H9 (cell line): Measurements from ENCODE around the gene ZBTB20. TPM values are rescaled to one million over a fixed set of nuclear protein-coding genes. Genes with fewer than 3 reads are reported as not detected.

ENCODE experiments used
- DNase-seq: peaks from one replicate; pipeline ENCODE4 v3.0.0-alpha.2; 2017
- H2AFZ ChIP-seq: one replicate; pipeline ENCODE4 v1.6.1; 2013; ENCODE audit warnings: mild to moderate bottlenecking, low read length, control low read depth, moderate library complexity
- H2AK5ac ChIP-seq: 2 replicates; pipeline ENCODE4 v1.6.1; 2013; ENCODE audit warnings: low read length, control low read depth, mixed read lengths; ENCODE audit not compliant: insufficient read length
- H2BK120ac ChIP-seq: one replicate; pipeline ENCODE4 v1.6.1; 2013; ENCODE audit warnings: low read depth, mild to moderate bottlenecking, low read length, control low read depth, inconsistent platforms; ENCODE audit not compliant: poor library complexity, severe bottlenecking
- H2BK12ac ChIP-seq: 2 replicates; pipeline ENCODE4 v1.6.1; 2013; ENCODE audit warnings: low read length, control low read depth, mixed read lengths, low read depth; ENCODE audit not compliant: insufficient read length
- H2BK15ac ChIP-seq: 2 replicates; pipeline ENCODE4 v1.6.1; 2013; ENCODE audit warnings: low read depth, low read length, control low read depth
- H2BK20ac ChIP-seq: one replicate; pipeline ENCODE4 v1.6.1; 2013; ENCODE audit warnings: low read depth, mild to moderate bottlenecking, low read length, control low read depth, inconsistent platforms; ENCODE audit not compliant: poor library complexity, severe bottlenecking
- H2BK5ac ChIP-seq: 2 replicates; pipeline ENCODE4 v1.6.1; 2013; ENCODE audit warnings: low read length, control low read depth, mixed read lengths; ENCODE audit not compliant: insufficient read length
- H3K14ac ChIP-seq: 2 replicates; pipeline ENCODE4 v1.6.1; 2013; ENCODE audit warnings: low read length, control low read depth; ENCODE audit not compliant: insufficient read depth
- H3K18ac ChIP-seq: 2 replicates; pipeline ENCODE4 v1.6.1; 2013; ENCODE audit warnings: low read depth, mild to moderate bottlenecking, mixed read lengths, low read length, control low read depth; ENCODE audit not compliant: insufficient read length
- H3K23ac ChIP-seq: 2 replicates; pipeline ENCODE4 v1.6.1; 2013; ENCODE audit warnings: low read length, control low read depth, mixed read lengths, low read depth; ENCODE audit not compliant: insufficient read length
- H3K23me2 ChIP-seq: 2 replicates; pipeline ENCODE4 v1.6.1; 2013; ENCODE audit warnings: low read depth, mild to moderate bottlenecking, mixed read lengths, low read length, control low read depth; ENCODE audit not compliant: insufficient read length, poor library complexity, severe bottlenecking
- H3K27ac ChIP-seq: 2 replicates; pipeline ENCODE4 v1.5.1; 2013; ENCODE audit warnings: low read length, control low read depth, mixed read lengths, low read depth; ENCODE audit not compliant: insufficient read length
- H3K27me3 ChIP-seq: 2 replicates; pipeline ENCODE4 v1.6.1; 2013; ENCODE audit warnings: low read length, control low read depth, inconsistent platforms; ENCODE audit not compliant: insufficient read depth
- H3K4ac ChIP-seq: 2 replicates; pipeline ENCODE4 v1.6.1; 2013; ENCODE audit warnings: low read depth, mild to moderate bottlenecking, control low read depth, inconsistent platforms, low read length, moderate library complexity
- H3K4me1 ChIP-seq: 2 replicates; pipeline ENCODE4 v1.6.1; 2013; ENCODE audit warnings: low read length, control low read depth, inconsistent platforms; ENCODE audit not compliant: insufficient read depth
- H3K4me2 ChIP-seq: 2 replicates; pipeline ENCODE4 v1.6.1; 2013; ENCODE audit warnings: low read length, control low read depth, mixed read lengths; ENCODE audit not compliant: insufficient read length, insufficient read depth
- H3K56ac ChIP-seq: 2 replicates; pipeline ENCODE4 v1.6.1; 2013; ENCODE audit warnings: low read depth, mild to moderate bottlenecking, mixed read lengths, low read length, control low read depth; ENCODE audit not compliant: insufficient read length
- H3K79me1 ChIP-seq: 2 replicates; pipeline ENCODE4 v1.6.1; 2013; ENCODE audit warnings: low read depth, mild to moderate bottlenecking, moderate library complexity, low read length, control low read depth, inconsistent platforms; ENCODE audit not compliant: insufficient read depth, poor library complexity, severe bottlenecking
- H3K79me2 ChIP-seq: 2 replicates; pipeline ENCODE4 v1.6.1; 2013; ENCODE audit warnings: low read length, control low read depth, inconsistent platforms; ENCODE audit not compliant: insufficient read depth
- H3K9ac ChIP-seq: 2 replicates; pipeline ENCODE4 v1.6.1; 2013; ENCODE audit warnings: low read length, control low read depth, mixed read lengths; ENCODE audit not compliant: insufficient read length; ENCODE audit errors: extremely low read depth
- H3K9me3 ChIP-seq: one replicate; pipeline ENCODE4 v1.6.1; 2013; ENCODE audit warnings: low read depth, low read length, inconsistent platforms; ENCODE audit not compliant: control insufficient read depth
- H3T11ph ChIP-seq: one replicate; pipeline ENCODE4 v1.6.1; 2013; ENCODE audit warnings: mild to moderate bottlenecking, low read length, control low read depth, inconsistent platforms
- H4K20me1 ChIP-seq: one replicate; pipeline ENCODE4 v1.6.1; 2013; ENCODE audit not compliant: control insufficient read depth, insufficient read length, insufficient read depth
- H4K5ac ChIP-seq: 2 replicates; pipeline ENCODE4 v1.6.1; 2013; ENCODE audit warnings: low read depth, mild to moderate bottlenecking, mixed read lengths, low read length, control low read depth; ENCODE audit not compliant: insufficient read length
- H4K8ac ChIP-seq: replicated peaks from 2 replicates; pipeline ENCODE4 v1.6.1; 2013; ENCODE audit warnings: low read length, control low read depth, mixed read lengths, low read depth; ENCODE audit not compliant: insufficient read length
- H4K91ac ChIP-seq: 2 replicates; pipeline ENCODE4 v1.6.1; 2013; ENCODE audit warnings: low read depth, mild to moderate bottlenecking, moderate library complexity, mixed read lengths, low read length, control low read depth; ENCODE audit not compliant: insufficient read length
- H3K27ac Mint-ChIP-seq, 3 experiments: 2 replicates in 2 of 3; 3 replicates in 1 of 3; pipeline ENCODE4 v1.8.0; 2020 to 2021; ENCODE audit warnings: mixed read lengths in 3 of 3, mild to moderate bottlenecking in 1 of 3, moderate library complexity in 1 of 3
- H3K27me3 Mint-ChIP-seq: 2 replicates; pipeline ENCODE4 v1.8.0; 2021; ENCODE audit warnings: low read depth, mild to moderate bottlenecking, moderate library complexity, mixed read lengths
- H3K36me3 Mint-ChIP-seq, 3 experiments: 2 replicates in 2 of 3; 3 replicates in 1 of 3; pipeline ENCODE4 v1.8.0; 2020 to 2021; ENCODE audit warnings: low read depth in 3 of 3, mixed read lengths in 3 of 3; ENCODE audit not compliant: insufficient read depth in 1 of 3
- H3K4me1 Mint-ChIP-seq, 2 experiments: 2 replicates each; pipeline ENCODE4 v1.8.0; 2020; ENCODE audit warnings: mixed read lengths in 2 of 2
- H3K4me3 Mint-ChIP-seq, 2 experiments: 2 replicates in 1 of 2; 3 replicates in 1 of 2; pipeline ENCODE4 v1.8.0; 2020 to 2021; ENCODE audit warnings: mild to moderate bottlenecking in 2 of 2, mixed read lengths in 2 of 2, moderate library complexity in 1 of 2
- H3K9me3 Mint-ChIP-seq, 2 experiments: 2 replicates in 1 of 2; 3 replicates in 1 of 2; pipeline ENCODE4 v1.8.0; 2020; ENCODE audit warnings: mild to moderate bottlenecking in 2 of 2, mixed read lengths in 2 of 2, moderate library complexity in 1 of 2
- CTCF ChIP-seq: fragments of 200-600 bp; sonication (generic); conservative IDR thresholded peaks from 3 replicates; pipeline ENCODE4 v1.8.0; 2021; ENCODE audit warnings: antibody characterized with exemption, mild to moderate bottlenecking
- WGBS: extraction: QIAGEN DNeasy Blood & Tissue Kit; methylation state at CpG from one replicate; pipeline ENCODE4 v1.1.7; 2013; ENCODE audit warnings: missing lambda C conversion rate, low lambda C conversion rate, mixed read lengths; ENCODE audit not compliant: insufficient read length; ENCODE audit errors: extremely low coverage; 5-methylcytosine and 5-hydroxymethylcytosine counted together
- total RNA-seq: library from RNA; stranded (reverse); gene quantifications from 2 replicates; pipeline ENCODE4 v1.2.1, GENCODE V29; 2021

The ZBTB20 gene
- total RNA-seq, 1 experiment from 2014 or later, result 0.70 TPM

DNA sequence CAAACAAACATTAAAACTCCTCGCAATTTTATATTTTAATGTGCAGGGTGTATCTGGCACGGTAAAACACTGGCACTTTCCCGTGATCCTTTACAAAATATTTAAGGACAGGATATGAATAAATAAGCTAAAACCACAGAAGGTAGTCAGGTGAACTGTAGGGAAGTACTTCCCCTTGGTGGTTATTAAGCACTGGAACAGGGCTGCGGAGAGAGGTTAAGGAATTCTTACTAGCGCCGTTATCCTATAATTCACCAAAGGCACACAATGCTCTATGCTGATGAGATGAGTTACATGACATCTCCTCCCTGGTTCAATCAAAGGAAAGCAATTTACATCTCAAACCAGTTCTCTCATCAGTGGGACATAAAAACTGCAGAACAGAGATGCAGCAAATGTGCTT is 289.8 kb downstream of the ZBTB20 start:
- no peak overlapping the region for H3K4ac ChIP-seq
- no peaks in the 10 kb centered on the region for H3K79me2 ChIP-seq
- no peak overlapping the region for H2AK5ac ChIP-seq
- H4K5ac ChIP-seq, result no peak overlapping the region
- no peak overlapping the region for H3K18ac ChIP-seq
- no peak overlapping the region for H4K8ac ChIP-seq
- TF ChIP-seq CTCF, result no peak
- H2BK120ac ChIP-seq, result no peak overlapping the region
- no peak overlapping the region for H2BK20ac ChIP-seq
- H3K27ac Mint-ChIP-seq, result no peak overlapping the region; a peak in 1 of 7 replicates
- no peak overlapping the region for H3K56ac ChIP-seq
- no peak for DNase-seq
- peaks cover 25 to 31% of the 10 kb centered on the region in 2 experiments for H3K4me1 Mint-ChIP-seq
- H3K23me2 ChIP-seq, result no peaks in the 10 kb centered on the region
- no peak overlapping the region for H3T11ph ChIP-seq
- no peaks in the 10 kb centered on the region for H3K79me1 ChIP-seq
- no peak overlapping the region for H2BK12ac ChIP-seq
- no peak overlapping the region for H2BK5ac ChIP-seq
- WGBS, result no CpG with 5 or more reads among the region's 6 CpGs
- H3K27ac ChIP-seq, result no peak overlapping the region
- no peak overlapping the region for H3K14ac ChIP-seq
- H2AFZ ChIP-seq, result no peak overlapping the region
- no peaks in the 10 kb centered on the region for H3K9me3 ChIP-seq
- H3K36me3 Mint-ChIP-seq, result no peaks in the 10 kb centered on the region
- H3K9ac ChIP-seq, result no peak overlapping the region
- no peak overlapping the region for H3K4me2 ChIP-seq
- peaks cover 7% of the 10 kb centered on the region; the same call in 1 of the 2 replicates for H3K4me1 ChIP-seq
- no peaks in the 10 kb centered on the region for H3K27me3 ChIP-seq
- no peak overlapping the region for H3K23ac ChIP-seq
- no peak overlapping the region for H4K91ac ChIP-seq
- H2BK15ac ChIP-seq, result no peak overlapping the region
- H3K9me3 Mint-ChIP-seq, result no peaks in the 10 kb centered on the region
- no peaks in the 10 kb centered on the region for H3K27me3 Mint-ChIP-seq
- H3K4me3 Mint-ChIP-seq, result no peak overlapping the region
- no peaks in the 10 kb centered on the region for H4K20me1 ChIP-seq
